Calu3 (cell line): Measurements from ENCODE around the gene NFXL1. TPM values are rescaled to one million over a fixed set of nuclear protein-coding genes. Genes with fewer than 3 reads are reported as not detected.

Source experiments
- Bru-seq: library from RNA; stranded (reverse); fragments of 400-500 nt; gene quantifications from one replicate; lab custom pipeline; 2021; lab: Mats Ljungman, UMichigan
- BruChase-seq, 2 experiments: library from RNA; stranded (reverse); fragments of 400-500 nt; gene quantifications; one replicate each; lab custom pipeline; 2021; lab: Mats Ljungman, UMichigan
- BruUV-seq: library from RNA; stranded (reverse); fragments of 400-500 nt; replicated peaks from 2 replicates; lab custom pipeline; 2021; lab: Mats Ljungman, UMichigan
- CTCF ChIA-PET: fragments of 300-600 bp; sonication (Branson Sonifier 250); formaldehyde crosslinking; loops from one replicate; lab custom pipeline; 2022; ENCODE audit warnings: antibody characterized with exemption; lab: Charles Lee
- DNase-seq: peaks from one replicate; pipeline ENCODE4 v3.0.0; 2022
- H3K27ac Mint-ChIP-seq: one replicate; pipeline ENCODE4 v1.8.0; 2022; ENCODE audit warnings: mixed read lengths; ENCODE audit not compliant: unreplicated experiment
- H3K27me3 Mint-ChIP-seq: one replicate; pipeline ENCODE4 v1.8.0; 2022; ENCODE audit warnings: mixed read lengths; ENCODE audit not compliant: unreplicated experiment
- H3K36me3 Mint-ChIP-seq: one replicate; pipeline ENCODE4 v1.8.0; 2022; ENCODE audit warnings: mild to moderate bottlenecking, moderate library complexity, mixed read lengths; ENCODE audit not compliant: insufficient read depth, unreplicated experiment
- H3K4me1 Mint-ChIP-seq: one replicate; pipeline ENCODE4 v1.8.0; 2022; ENCODE audit warnings: mild to moderate bottlenecking, low read depth, mixed read lengths; ENCODE audit not compliant: unreplicated experiment
- H3K4me3 Mint-ChIP-seq: one replicate; pipeline ENCODE4 v1.8.0; 2022; ENCODE audit warnings: mild to moderate bottlenecking, low read depth, moderate library complexity, mixed read lengths; ENCODE audit not compliant: unreplicated experiment
- H3K9me3 Mint-ChIP-seq: one replicate; pipeline ENCODE4 v1.8.0; 2022; ENCODE audit warnings: low read depth, mixed read lengths; ENCODE audit not compliant: unreplicated experiment
- CTCF ChIP-seq: fragments of 200-600 bp; IDR thresholded peaks from one replicate; pipeline ENCODE4 v1.8.0; 2022; ENCODE audit warnings: antibody characterized with exemption; ENCODE audit not compliant: unreplicated experiment
- intact Hi-C: fragments of 100-400 bp; cut with micrococcal nuclease; formaldehyde crosslinking; loops from one replicate; pipeline ENCODE4 v1.10.0; 2022; ENCODE audit not compliant: unreplicated experiment
- long read RNA-seq: library from polyadenylated mRNA; stranded (forward); transcript quantifications from one replicate; pipeline ENCODE4 v2.0.0, GENCODE V29; 2022
- total RNA-seq: library from RNA; stranded (reverse); gene quantifications from 2 replicates; pipeline ENCODE4 v1.2.3, GENCODE V29; 2022

NFXL1 gene
- total RNA-seq (15.8 and 16.1 TPM in 2 replicates), Bru-seq, nascent RNA (percentile 81 among the genes with signal in this experiment), BruChase-seq, experiment 1, labeled RNA remaining after a 6-hour chase (percentile 62 among the genes with signal in this experiment), BruChase-seq, experiment 2, labeled RNA remaining after a 2-hour chase (percentile 68 among the genes with signal in this experiment)
- long read RNA-seq, partial matches to known transcripts: 4 of 6 reads
- long read RNA-seq, other reads (novel, unspliced or antisense): 1 of 6 reads

- peak within 1 kb of the TSS; percentile 96 for H3K27ac Mint-ChIP-seq
- H3K4me3 Mint-ChIP-seq: peak within 1 kb of the TSS; percentile 96
- CTCF ChIA-PET: interaction anchor here (0.6 to 1.0 kb wide), 4 partner anchors 25 to 335 kb away, joined by 3 to 6 read pairs (median 3); no protein-coding TSS in a partner anchor
- H3K36me3 Mint-ChIP-seq: peaks cover 26% of the 10 kb centered on the region
- DNase-seq: peak; percentile 93
- peaks cover 19% of the 10 kb centered on the region for H3K4me1 Mint-ChIP-seq
- no peaks in the 10 kb centered on the region for H3K9me3 Mint-ChIP-seq
- H3K27me3 Mint-ChIP-seq: no peaks in the 10 kb centered on the region
- TF ChIP-seq CTCF: no peak
- no TSS peak for BruUV-seq
- intact Hi-C loops: no loop called here
These were observed at the start of gene NFXL1 for GRCh38 chr4:47914220-47914925. Gene NFXL1 (minus strand): TSS chr4:47914583. CDS start chr4:47914203, 380 bp downstream.

GRCh38 chr4:47954677-47955076 lies 40.3 kb upstream of the NFXL1 start:
- H3K27ac Mint-ChIP-seq: no peak overlapping the region
- no TSS peak for BruUV-seq
- H3K36me3 Mint-ChIP-seq: no peaks in the 10 kb centered on the region
- no peak overlapping the region for H3K4me3 Mint-ChIP-seq
- H3K27me3 Mint-ChIP-seq: no peaks in the 10 kb centered on the region
- no peak for TF ChIP-seq CTCF
- no peaks in the 10 kb centered on the region for H3K9me3 Mint-ChIP-seq
- intact Hi-C loops: no loop called here
- no peaks in the 10 kb centered on the region for H3K4me1 Mint-ChIP-seq
- CTCF ChIA-PET: no interaction called here
- DNase-seq: no peak

- no peak for DNase-seq
- no peak for TF ChIP-seq CTCF
- CTCF ChIA-PET: no interaction called here
- Mint-ChIP-seq H3K27me3 (no peaks in the 10 kb centered on the region), H3K4me1 (no peaks in the 10 kb centered on the region), H3K36me3 (no peaks in the 10 kb centered on the region), H3K9me3 (no peaks in the 10 kb centered on the region), H3K27ac (no peak overlapping the region), H3K4me3 (no peak overlapping the region)
- BruUV-seq: no TSS peak
- intact Hi-C loops: no loop called here
These were observed 39.9 kb upstream of the NFXL1 start for GRCh38 chr4:47954245-47954644.

GRCh38 chr4:47945930-47946726 lies 31.7 kb upstream of the NFXL1 start:
- no peak overlapping the region for H3K4me3 Mint-ChIP-seq
- BruUV-seq: no TSS peak

More at GRCh38 chr4:47945930-47946726, 31.7 kb upstream of the NFXL1 start:
- no peaks in the 10 kb centered on the region for H3K4me1 Mint-ChIP-seq
- CTCF ChIA-PET: interaction anchor here (0.5 kb wide), 1 partner anchor 66 kb away, joined by 3 read pairs; no protein-coding TSS in a partner anchor
- H3K36me3 Mint-ChIP-seq: no peaks in the 10 kb centered on the region
- no peak overlapping the region for H3K27ac Mint-ChIP-seq
- intact Hi-C loops: no loop called here
- H3K27me3 Mint-ChIP-seq: no peaks in the 10 kb centered on the region
- H3K9me3 Mint-ChIP-seq: no peaks in the 10 kb centered on the region
- no peak for DNase-seq
- no peak for TF ChIP-seq CTCF
